HG02623 (cell line): ENCODE data around the gene TNFAIP3.
"Not testable (repeated sequence)": the region's sequence is repeated elsewhere in the genome, so short reads cannot be mapped to it uniquely, and the experiment has no call there.

Experiments used
- ATAC-seq: cut with Tn5 transposase; IDR thresholded peaks from one replicate; pipeline ENCODE4 v1.9.1; 2021; ENCODE audit warnings: moderate library complexity; ENCODE audit not compliant: unreplicated experiment

The TNFAIP3 gene

DNA sequence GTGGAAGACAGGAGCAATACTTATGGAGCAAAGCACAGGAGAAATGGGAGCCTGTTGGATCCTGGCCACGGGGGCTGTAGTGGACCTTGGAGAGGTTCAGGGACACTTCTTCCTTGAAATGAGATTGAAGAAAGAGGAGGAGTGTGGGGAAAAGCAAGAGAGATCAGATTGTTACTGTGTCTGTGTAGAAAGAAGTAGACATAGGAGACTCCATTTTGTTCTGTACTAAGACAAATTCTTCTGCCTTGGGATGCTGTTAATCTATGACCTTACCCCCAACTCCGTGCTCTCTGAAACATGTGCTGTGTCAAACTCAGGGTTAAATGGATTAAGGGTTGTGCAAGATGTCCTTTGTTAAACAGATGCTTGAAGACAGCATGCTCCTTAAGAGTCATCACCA, 22.7 kb upstream of the TNFAIP3 start:
- ATAC-seq: not testable (repeated sequence)

DNA sequence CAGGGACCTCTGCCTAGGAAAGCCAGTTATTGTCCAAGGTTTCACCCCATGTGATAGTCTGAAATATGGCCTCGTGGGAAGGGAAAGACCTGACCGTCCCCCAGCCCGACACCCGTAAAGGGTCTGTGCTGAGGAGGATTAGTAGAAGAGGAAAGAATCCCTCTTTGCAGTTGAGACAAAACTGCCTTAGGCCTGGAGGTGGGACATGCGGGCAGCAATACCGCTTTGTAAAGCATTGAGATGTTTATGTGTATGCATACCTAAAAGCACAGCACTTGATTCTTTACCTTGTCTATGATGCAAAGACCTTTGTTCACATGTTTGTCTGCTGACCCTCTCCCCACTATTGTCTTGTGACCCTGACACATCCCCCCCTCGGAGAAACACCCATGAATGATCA, 22.3 kb upstream of the TNFAIP3 start:
- not testable (repeated sequence) for ATAC-seq

DNA sequence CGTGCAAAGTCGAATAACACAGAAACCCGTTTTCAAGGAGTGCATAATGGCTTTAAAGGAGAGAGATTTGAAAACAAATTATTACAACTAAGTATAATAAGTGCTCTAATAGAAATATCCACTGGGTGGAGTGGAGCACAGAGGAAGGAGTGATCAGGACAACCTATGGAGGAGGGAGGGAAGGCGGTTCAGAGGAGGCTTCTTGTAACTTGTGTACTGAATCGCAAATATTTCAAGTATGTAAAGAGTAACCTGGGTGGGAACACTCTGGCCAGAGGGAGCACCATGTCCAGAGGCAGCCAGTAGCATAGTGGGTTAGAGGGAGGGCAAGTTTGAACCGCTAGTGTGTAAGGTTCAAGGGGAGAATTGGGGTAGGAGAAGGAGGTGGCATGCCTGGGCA, 21.6 kb upstream of the TNFAIP3 start:
- no peak for ATAC-seq

DNA sequence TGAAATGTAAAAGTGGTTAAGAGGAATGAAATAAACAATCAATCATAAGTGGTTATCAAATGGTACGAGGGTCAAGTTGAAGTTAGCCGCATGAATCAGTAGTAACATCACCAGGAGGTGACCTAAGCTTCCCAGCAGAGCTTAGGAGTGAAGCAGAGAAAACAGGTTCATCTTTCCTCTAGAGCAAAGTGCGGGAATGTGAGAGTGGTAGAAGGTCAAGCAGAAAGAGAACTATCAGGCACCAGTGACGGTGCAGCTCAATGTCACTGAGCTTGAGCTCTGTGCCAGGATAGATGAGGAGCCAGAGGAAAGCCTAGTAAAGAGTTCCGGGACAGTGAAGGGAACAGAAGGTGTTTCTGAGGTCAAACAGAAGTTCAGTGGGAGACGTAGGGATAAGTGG, 20.8 kb upstream of the TNFAIP3 start:
- no peak for ATAC-seq

DNA sequence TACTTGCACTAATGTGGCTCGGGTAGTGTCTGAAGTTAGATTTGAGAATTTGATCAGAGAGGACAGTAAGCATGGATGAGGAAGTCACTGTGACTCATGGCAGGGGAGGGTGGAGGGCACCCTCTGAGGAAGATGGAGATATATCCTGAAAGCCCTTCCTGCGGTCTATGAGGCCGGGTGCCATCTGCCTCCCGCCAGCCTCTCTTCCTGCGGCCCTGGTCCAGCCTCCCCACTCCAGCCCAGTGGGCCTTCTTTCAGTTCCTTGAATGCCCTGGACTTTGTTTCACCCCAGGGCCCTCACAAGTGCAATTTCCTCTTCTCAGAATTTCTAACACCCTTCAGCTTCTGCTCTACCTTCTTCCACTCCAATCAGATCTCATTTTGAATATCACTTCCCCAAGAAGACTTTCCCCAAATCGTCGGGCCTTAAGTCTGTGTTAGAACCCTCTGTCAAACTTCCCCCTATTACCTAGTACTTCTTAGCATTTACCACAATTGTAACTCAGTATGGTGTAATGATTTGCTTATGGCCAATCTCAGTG, 20.2 kb upstream of the TNFAIP3 start:
- peak; percentile 56 for ATAC-seq

DNA sequence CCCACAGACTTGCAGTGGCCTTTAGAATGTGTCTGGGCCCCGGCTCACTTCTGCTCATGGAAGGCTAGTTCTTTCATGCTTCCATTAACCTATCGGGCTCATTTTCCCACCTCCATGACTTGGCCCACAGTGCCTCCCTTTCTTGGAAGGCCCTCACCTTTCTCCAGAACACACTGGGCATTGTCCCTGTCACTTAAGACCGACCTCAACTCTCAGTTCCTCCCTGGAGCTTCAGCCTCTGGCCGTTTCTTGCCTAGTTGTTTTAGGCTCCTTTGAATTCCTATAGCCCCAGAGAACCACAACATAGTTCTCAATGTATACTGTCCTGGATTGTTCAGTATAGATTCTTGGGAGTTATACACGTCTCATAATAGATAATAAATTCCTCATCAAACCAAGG, 19.3 kb upstream of the TNFAIP3 start:
- ATAC-seq: no peak

DNA sequence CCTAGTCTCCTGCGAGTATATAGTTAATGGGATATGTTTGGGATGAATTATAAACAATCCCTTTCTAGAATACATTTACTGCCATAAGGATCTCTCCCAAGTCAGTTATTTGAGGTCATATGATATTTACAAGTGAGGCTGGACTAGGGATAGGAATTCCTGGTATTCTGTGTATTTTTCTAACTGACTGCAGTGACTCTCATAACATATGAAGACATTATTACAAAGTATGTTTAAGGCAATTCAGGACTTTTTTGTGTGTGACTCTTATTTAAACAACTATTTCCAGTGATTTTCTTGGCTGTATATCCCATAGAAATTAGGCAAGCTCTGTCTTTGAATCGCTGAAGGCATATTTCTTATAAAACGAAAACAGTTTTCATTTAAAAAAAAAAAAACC, 18.4 kb upstream of the TNFAIP3 start:
- no peak for ATAC-seq

DNA sequence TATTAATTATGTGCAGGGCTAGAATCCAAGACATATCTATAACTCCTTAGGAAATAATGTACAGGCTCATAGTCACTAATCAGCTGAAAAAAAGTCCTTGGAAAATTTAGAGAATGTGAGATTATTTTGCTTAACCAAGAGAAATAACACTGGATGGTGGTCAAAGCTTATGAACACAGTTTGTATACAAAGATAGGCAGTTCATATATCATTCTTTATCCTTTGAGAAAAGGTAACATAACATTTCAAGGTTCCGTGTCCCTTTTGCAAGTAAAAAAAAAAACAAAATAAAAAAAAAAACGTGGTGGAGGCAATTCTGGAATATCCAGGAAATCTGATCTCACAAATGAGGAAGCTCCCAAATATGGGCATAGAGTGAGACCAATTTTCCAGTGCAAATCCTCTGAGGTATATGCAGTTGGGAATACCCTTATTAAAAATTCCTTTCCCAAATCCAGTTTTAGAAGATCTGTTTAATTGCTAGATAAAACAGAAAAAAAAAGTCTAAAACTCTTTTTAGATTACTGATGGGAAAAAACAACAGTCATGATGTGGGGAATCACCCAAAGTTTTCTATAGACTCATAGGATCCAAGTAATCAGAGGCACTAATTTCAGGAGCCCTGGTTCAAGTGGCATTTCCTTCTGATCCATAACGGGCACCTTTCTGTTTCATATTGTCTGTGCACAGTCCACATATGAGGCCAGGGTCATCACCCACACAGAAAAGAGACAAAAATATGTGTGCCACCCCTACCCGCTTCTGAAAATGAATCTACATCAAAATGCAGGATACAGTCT, 17.7 kb upstream of the TNFAIP3 start:
- ATAC-seq: no peak

DNA sequence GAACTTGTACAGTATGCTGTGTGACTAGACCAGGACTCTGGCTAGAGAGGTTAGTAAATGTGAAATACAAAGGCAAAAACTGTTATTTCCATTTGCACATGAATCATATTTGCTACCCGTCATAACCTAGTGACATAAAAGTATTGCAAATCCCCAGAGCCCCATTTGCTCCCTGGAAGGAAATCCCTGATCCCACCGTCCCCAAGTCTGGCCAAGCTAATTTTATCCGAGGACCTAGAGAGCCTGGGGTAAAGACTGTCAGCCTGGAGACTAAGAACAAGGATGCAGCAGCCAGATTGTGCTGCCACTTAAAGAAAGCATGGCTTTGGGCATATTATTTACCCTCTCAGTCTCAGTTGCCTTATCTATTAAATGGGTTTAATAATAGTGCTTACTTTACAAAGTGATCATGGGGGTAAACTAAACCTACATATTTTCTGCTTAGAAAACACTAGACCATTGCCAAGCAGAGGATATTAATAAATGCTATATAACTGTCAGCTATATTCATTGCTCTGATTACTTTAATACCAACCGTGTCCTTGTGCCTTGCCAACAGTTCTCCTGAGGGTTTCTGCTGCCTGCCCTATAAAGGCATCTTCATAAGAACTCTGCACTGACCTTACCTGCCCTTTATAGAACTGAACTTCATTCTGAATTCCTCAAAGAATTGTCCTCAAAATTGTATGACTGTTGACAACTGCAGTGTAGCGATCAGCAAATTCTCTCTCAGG, 16.9 kb upstream of the TNFAIP3 start:
- ATAC-seq: no peak

DNA sequence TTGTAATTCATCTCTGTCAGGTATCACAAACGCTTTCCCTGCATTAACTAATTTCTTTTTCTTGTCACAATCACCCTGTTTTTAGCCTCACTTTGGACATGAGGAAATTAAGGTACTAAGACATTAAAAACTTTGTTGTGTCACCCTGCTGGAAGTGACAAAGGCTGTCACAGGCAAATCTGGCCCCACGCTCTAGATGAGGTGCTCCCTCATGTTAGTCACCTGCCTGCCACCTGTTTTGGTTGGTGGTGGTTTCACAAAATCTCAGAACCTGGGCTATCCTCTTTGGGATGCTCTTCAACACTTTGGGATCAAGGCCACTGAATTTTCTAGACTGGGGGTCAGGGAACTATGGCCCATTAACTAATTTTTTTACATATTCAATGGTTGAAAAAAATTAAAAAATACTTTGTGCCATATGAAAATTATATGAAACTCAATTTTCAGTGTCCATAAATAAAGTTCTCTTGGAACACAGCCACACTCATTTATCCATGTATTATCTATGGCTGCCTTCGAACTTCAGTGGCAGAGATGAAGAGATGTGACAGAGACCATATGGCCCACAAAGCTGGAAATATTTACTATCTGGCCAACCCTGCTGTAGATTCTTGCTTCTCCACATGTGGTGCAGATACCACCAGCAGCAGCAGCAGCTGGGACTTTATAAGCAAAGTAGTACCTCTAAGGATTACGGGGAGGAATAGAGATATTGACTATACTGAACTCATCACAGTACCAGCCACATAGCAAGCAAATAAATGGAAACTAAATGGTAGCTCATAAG, 16.1 kb upstream of the TNFAIP3 start:
- ATAC-seq: no peak

DNA sequence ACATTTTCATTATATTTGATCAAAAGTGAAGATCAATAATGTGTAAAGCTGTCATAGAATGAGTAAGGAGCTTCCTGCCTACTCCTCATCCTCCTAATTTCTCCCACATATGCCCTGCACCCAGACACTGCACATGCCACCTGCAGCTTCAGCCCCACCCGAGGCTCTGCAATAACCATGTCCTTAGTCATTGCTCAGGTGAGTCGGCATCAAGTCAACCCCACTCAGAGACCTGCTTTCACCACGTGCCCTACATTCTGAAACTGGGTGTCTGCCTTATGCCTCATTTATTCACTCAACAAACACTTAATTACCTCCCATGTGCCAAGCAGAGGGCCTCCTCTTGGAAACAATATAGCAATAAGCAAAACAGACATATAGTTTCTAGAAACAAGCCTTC, 15.4 kb upstream of the TNFAIP3 start:
- no peak for ATAC-seq

DNA sequence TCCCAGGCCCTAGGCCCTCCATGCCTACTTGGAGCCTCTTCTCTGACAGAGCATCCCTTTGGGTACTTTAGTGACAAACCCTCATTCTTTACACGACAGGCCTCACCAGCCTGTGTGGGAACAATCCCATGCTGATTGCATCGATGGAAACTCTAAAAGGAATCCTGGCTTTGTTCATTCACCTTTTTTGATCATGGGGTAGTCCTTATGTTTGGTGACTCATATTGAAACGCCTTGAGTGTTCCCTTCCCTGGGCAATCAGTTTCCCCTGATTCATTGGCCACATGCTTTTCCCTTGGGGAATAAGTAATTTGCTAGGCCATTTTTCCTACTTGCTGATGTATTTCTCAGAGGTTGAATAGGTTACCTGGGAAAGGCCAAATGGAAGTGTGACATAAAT, 14.7 kb upstream of the TNFAIP3 start:
- ATAC-seq: no peak

DNA sequence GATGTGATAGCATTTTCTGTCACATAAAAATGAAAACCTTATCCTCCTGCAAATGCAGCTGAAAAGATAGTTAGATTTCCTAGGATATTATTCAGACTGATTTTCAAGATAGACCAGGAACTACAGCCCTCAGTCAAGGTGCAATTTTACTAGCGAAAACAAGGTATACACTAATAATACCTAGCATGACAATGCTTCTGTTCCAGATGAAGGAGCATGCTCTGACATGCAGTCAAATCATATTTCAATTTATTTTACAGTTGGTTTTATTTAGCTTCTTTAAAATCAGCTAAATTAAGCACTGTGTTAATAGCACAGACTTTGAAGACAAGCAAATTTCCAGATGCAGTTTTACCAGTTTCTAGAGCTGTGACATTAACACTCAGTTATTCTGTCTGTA, 14.2 kb upstream of the TNFAIP3 start:
- ATAC-seq: no peak

DNA sequence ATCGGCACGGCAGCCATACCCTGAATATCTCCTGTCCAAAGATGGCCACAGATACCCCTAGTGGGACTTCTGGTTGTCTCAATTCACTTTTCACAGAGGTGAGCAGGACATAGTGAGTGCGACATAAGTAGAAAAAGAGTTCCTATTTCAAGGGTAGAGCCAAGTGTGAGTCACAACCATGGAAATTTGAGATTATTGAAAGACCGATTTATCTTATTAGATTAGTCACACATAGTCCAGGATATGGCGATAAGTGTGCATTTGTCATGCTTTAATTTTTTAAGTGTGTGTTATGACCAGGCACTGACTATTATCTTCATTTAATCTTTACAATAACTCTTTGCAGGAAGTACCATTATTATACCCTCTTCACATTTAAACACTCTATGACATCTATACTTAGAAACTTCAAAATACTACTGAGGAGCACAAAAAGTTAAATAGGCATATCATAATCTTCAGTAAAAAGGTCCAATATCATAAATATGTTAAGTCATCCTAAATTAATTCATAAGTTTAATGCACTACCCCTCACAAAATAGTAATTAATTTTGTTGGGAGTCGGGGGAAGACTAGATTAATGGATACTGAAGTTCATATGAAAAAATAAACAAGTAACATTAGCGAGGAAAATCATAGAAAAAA, 13.4 kb upstream of the TNFAIP3 start:
- no peak for ATAC-seq

DNA sequence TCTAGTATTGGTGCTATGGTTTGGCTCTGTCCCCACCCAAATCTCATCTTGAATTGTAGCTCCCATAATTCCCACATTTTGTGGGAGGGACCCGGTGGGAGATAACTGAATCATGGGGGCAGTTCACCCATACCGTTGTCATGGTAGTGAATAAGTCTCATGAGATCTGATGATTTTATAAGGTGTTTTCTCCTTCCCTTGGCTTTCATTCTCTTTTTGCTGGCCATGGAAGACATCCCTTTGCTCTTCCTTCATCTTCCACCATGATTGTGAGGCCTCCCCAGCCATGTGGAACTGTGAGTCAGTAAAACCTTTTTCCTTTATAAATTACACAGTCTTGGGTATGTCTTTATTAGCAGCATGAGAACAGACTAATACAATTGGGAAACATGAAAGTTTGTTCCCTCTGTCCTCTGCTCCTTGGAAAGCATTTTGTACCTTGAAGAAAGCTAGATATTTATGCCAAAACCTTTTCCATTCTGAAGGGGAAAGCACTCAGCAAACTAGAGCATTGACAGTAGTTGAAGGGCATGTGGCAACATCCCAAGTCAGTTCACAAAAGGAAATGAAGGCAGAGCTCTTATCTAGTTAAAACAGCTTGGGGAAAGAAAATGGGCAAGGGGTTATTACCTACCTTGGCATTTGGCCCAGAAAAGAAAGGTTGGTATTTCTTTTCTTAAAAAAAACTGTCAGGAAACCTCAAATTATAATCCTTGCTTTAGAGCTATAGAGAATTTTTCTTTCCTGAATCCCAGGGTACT, 10.7 kb upstream of the TNFAIP3 start:
- ATAC-seq: no peak

DNA sequence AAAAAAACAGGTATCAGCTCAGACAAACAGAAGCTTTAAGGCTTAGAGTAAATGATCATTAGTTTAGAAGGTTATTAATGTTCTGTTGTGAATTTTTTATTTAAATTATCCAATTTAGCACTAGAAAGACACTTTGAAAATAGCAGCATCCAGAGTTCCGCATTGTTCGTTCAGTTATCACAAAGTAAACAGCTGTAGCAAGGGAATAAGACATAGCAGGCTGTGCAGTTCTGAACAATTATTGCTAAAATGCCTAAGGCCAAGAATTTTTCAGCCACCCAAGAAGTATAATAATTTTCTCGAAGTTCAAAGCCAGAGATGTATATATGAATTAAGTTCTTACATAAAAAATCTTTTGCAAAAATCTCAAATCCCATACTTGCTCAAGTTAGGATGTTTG, 8.0 kb upstream of the TNFAIP3 start:
- no peak for ATAC-seq

DNA sequence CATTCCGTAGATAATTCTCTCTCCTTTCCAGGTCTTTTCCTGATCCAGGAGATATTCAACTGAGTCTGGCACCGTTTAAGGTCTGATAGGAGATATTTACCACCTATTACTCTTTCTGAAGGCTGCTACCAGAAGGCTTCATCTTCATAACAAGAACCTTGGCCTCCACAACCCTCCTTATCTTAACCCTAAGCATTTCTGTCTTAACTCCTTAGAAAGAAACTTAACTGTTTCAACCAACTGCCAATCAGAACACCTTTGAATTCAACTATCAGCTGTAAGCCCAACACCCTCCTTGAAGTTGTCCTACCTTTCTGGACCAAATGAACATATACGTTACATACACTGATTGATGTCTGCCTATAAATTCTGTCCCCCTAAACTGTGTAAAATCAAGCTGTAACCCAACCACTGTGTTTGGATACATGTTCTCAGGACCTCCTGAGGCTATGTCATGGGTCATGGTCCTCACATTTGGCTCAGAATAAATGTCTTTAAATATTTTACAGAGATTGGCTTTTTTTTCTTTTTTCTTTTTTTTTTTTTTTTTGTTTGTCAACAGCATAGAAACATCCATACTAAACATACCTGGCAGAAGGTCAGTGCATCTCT, 6.6 kb upstream of the TNFAIP3 start:
- no peak for ATAC-seq

DNA sequence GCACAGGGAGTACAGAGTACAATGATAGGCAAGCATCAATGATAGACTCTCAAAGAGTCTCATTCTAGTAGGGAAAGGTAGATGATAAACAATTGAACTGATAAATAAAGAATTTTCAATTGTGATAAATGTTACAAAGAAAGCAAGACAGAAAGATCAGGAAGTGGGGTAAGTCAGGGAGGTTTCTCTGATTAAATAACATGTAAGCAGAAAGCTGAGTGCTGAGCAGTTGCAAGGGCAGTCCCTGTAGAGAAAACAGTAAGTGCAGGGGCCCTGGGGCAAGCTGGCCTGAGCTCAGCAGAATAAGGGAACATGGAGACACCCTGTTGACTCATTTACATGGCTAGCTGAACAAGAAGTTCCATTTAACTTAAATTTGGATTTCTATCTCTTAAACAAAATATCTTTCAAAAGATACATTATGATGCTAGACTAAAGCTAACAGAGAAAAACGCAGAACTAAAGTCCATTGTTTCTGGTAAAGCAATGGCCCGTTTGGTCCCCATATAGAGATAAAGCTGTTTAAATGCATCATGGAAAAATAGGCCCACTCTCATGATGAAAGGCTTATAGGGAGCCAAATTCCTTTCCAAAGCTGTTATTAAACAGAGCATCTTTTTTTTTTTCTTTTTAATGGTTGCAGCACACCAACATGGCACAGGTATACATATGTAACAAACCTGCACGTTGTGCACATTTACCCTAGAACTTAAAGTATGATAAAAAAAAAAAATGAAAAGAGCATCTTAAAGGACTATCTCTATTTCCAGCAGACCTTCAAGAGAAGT, 5.3 kb upstream of the TNFAIP3 start:
- ATAC-seq: no peak
